ENCODE results near the gene TPM1. TPM values are rescaled to one million over a fixed set of nuclear protein-coding genes. Genes with fewer than 3 reads are reported as not detected.

Gene TPM1
- total and polyA plus RNA-seq, 2 experiments from 2014 or later = 291 to 353 TPM

GRCh38 chr15:63086271-63086670, 43.7 kb downstream of the TPM1 start:
- Histone ChIP-seq H3K27me3 (no peaks in the 10 kb centered on the region), H3K4me3 (no peak overlapping the region), H3K4me2 (peak overlapping the region; percentile 1), H3K4me1 (ENCODE audit: insufficient read depth) (peaks cover 32% of the 10 kb centered on the region), H2AFZ (no peak overlapping the region), H3K79me2 (no peaks in the 10 kb centered on the region), H3K36me3 (replicated peaks; ENCODE audit: insufficient read depth, low read depth) (no peaks in the 10 kb centered on the region), H3K9me2 (replicated peaks; ENCODE audit: insufficient read depth) (no peaks in the 10 kb centered on the region), H3K9me3 (ENCODE audit: low read depth) (no peaks in the 10 kb centered on the region), H3K27ac (peak overlapping the region; percentile 37), H4K20me1 (ENCODE audit: insufficient read depth, poor library complexity, severe bottlenecking) (no peaks in the 10 kb centered on the region)
- TF ChIP-seq, protein P1, sequence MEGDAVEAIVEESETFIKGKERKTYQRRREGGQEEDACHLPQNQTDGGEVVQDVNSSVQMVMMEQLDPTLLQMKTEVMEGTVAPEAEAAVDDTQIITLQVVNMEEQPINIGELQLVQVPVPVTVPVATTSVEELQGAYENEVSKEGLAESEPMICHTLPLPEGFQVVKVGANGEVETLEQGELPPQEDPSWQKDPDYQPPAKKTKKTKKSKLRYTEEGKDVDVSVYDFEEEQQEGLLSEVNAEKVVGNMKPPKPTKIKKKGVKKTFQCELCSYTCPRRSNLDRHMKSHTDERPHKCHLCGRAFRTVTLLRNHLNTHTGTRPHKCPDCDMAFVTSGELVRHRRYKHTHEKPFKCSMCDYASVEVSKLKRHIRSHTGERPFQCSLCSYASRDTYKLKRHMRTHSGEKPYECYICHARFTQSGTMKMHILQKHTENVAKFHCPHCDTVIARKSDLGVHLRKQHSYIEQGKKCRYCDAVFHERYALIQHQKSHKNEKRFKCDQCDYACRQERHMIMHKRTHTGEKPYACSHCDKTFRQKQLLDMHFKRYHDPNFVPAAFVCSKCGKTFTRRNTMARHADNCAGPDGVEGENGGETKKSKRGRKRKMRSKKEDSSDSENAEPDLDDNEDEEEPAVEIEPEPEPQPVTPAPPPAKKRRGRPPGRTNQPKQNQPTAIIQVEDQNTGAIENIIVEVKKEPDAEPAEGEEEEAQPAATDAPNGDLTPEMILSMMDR (IDR thresholded peaks at IDR 0.05; ENCODE audit: poor library complexity) = no peak
- TF ChIP-seq EZH2 (IDR thresholded peaks at IDR 0.05; ENCODE audit: borderline replicate concordance) (no peak), EZH2phosphoT487 (IDR thresholded peaks at IDR 0.05; ENCODE audit: low read depth, severe bottlenecking, unreplicated experiment) (no peak)
- WGBS (ENCODE audit: low lambda C conversion rate, missing lambda C conversion rate) = 71% methylated on average over 4 of the region's 4 CpGs
- DNase-seq (ENCODE audit: low spot score) = no peak

GRCh38 chr15:63086947-63087346, 44.4 kb downstream of the TPM1 start:
- H2AFZ ChIP-seq = no peak overlapping the region
- no peaks in the 10 kb centered on the region for H3K27me3 ChIP-seq
- H3K27ac ChIP-seq = peak overlapping the region; percentile 37
- TF ChIP-seq, protein P1 (IDR thresholded peaks at IDR 0.05; ENCODE audit: poor library complexity) = no peak
- TF ChIP-seq EZH2phosphoT487 (IDR thresholded peaks at IDR 0.05; ENCODE audit: low read depth, severe bottlenecking, unreplicated experiment) (no peak), EZH2 (IDR thresholded peaks at IDR 0.05; ENCODE audit: borderline replicate concordance) (no peak)
- DNase-seq (ENCODE audit: low spot score) = no peak
- H3K4me2 ChIP-seq = peak overlapping the region; percentile 1
- WGBS (ENCODE audit: low lambda C conversion rate, missing lambda C conversion rate) = 43% methylated on average over 5 of the region's 5 CpGs
- H3K4me3 ChIP-seq = no peak overlapping the region
- H3K4me1 ChIP-seq (ENCODE audit: insufficient read depth) = peaks cover 32% of the 10 kb centered on the region
- H3K79me2 ChIP-seq = no peaks in the 10 kb centered on the region
- H3K9me3 ChIP-seq (ENCODE audit: low read depth) = no peaks in the 10 kb centered on the region
- H3K9me2 ChIP-seq (replicated peaks; ENCODE audit: insufficient read depth) = no peaks in the 10 kb centered on the region
- H4K20me1 ChIP-seq (ENCODE audit: insufficient read depth, poor library complexity, severe bottlenecking) = no peaks in the 10 kb centered on the region
- no peaks in the 10 kb centered on the region for H3K36me3 ChIP-seq (replicated peaks; ENCODE audit: insufficient read depth, low read depth)

DNA sequence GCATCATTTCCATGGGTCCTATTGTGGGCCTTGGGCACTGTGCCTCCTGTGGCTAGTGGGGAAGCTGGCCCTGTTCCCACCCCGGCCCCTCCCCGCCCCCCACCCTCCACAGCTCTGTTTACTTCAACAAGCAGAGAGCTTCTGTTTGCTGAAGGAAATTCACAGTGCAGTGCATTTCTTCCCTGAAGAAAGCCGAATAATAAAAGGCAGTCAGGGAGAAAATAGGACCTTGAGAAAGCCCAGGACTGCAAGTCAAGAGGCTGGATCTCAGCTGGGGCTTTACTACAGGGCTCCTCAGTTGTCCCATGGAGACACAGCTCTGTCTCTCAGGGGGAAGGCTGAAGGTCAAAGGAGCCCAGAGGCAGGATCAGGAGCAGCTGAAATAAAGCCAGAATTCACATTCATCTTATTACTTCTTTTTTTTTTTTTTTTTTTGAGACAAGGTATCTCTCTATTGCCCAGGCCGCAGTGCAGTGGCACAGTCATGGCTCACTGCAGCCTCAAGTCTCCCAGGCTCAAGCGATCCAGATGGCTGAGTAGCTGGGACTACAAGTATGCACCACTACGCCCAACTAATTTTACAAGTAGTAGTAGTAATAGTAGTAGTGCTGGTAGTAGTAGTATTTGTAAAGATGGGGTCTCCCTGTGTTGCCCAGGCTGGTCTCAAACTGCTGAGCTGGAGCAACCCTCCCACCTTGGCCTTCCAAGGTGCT, 46.1 kb downstream of the TPM1 start:
- TF ChIP-seq EZH2phosphoT487 (IDR thresholded peaks at IDR 0.05; ENCODE audit: low read depth, severe bottlenecking, unreplicated experiment) (no peak), EZH2 (IDR thresholded peaks at IDR 0.05; ENCODE audit: borderline replicate concordance) (no peak)
- TF ChIP-seq, protein P1 (IDR thresholded peaks at IDR 0.05; ENCODE audit: poor library complexity) = no peak
- no peaks in the 10 kb centered on the region for H4K20me1 ChIP-seq (ENCODE audit: insufficient read depth, poor library complexity, severe bottlenecking)
- no peaks in the 10 kb centered on the region for H3K79me2 ChIP-seq
- no peaks in the 10 kb centered on the region for H3K9me3 ChIP-seq (ENCODE audit: low read depth)
- H3K36me3 ChIP-seq (replicated peaks; ENCODE audit: insufficient read depth, low read depth) = no peaks in the 10 kb centered on the region
- H3K4me1 ChIP-seq (ENCODE audit: insufficient read depth) = peaks cover 28% of the 10 kb centered on the region
- no peak overlapping the region for H3K4me3 ChIP-seq
- no peak for DNase-seq (ENCODE audit: low spot score)
- H3K9me2 ChIP-seq (replicated peaks; ENCODE audit: insufficient read depth) = no peaks in the 10 kb centered on the region
- H3K4me2 ChIP-seq = peak overlapping the region; percentile 31
- no peaks in the 10 kb centered on the region for H3K27me3 ChIP-seq
- H2AFZ ChIP-seq = no peak overlapping the region
- 59% methylated on average over 6 of the region's 6 CpGs for WGBS (ENCODE audit: low lambda C conversion rate, missing lambda C conversion rate)
- H3K27ac ChIP-seq = peak overlapping the region; percentile 75
